ENCODE measurements around the gene ISLR. TPM values are rescaled to one million over a fixed set of nuclear protein-coding genes. Genes with fewer than 3 reads are reported as not detected.

ISLR gene
- total RNA-seq, 1 donor from 2014 or later = 2.6 TPM

GRCh38 chr15:74215958-74216357, 42.4 kb downstream of the ISLR start:
- peaks cover 75% of the 10 kb centered on the region for H3K4me1 Mint-ChIP-seq
- no peaks in the 10 kb centered on the region for H3K27me3 Mint-ChIP-seq (ENCODE audit: low read depth)
- H3K27ac Mint-ChIP-seq (ENCODE audit: unreplicated experiment) = peak overlapping the region; percentile 98
- TF ChIP-seq, protein P1, sequence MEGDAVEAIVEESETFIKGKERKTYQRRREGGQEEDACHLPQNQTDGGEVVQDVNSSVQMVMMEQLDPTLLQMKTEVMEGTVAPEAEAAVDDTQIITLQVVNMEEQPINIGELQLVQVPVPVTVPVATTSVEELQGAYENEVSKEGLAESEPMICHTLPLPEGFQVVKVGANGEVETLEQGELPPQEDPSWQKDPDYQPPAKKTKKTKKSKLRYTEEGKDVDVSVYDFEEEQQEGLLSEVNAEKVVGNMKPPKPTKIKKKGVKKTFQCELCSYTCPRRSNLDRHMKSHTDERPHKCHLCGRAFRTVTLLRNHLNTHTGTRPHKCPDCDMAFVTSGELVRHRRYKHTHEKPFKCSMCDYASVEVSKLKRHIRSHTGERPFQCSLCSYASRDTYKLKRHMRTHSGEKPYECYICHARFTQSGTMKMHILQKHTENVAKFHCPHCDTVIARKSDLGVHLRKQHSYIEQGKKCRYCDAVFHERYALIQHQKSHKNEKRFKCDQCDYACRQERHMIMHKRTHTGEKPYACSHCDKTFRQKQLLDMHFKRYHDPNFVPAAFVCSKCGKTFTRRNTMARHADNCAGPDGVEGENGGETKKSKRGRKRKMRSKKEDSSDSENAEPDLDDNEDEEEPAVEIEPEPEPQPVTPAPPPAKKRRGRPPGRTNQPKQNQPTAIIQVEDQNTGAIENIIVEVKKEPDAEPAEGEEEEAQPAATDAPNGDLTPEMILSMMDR (conservative IDR thresholded peaks at IDR 0.05) = no peak
- no peaks in the 10 kb centered on the region for H3K9me3 Mint-ChIP-seq
- DNase-seq (ENCODE audit: low read depth, low spot score) = no peak
- peaks cover 4% of the 10 kb centered on the region for H3K36me3 Mint-ChIP-seq (ENCODE audit: low read depth)
- peak overlapping the region; percentile 84 for H3K4me3 Mint-ChIP-seq

DNA sequence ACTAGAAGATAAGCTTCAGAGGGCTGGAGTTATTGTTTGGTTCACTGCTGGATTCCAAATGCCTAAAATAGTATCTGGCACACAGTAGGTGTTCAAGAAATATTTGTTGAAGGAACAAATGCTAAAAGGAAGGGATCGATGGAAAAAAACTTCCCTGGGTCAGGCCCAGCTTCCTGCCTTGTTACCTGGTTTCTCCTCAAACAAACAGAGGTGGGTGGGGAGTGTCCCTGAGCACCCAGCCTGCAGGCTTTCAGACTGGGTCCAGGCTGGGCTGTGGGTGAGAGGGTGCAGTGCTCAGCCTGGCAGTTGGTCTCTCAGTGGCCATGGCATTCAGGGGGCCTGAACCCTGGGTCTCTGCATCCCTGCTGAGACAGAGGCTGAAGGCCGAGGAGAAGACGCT, 43.4 kb downstream of the ISLR start:
- Mint-ChIP-seq H3K4me3 (no peak overlapping the region), H3K27me3 (ENCODE audit: low read depth) (no peaks in the 10 kb centered on the region), H3K27ac (ENCODE audit: unreplicated experiment) (no peak overlapping the region), H3K4me1 (peaks cover 77% of the 10 kb centered on the region), H3K9me3 (no peaks in the 10 kb centered on the region), H3K36me3 (ENCODE audit: low read depth) (no peaks in the 10 kb centered on the region)
- TF ChIP-seq, protein P1 (conservative IDR thresholded peaks at IDR 0.05) = no peak
- DNase-seq (ENCODE audit: low read depth, low spot score) = no peak

DNA sequence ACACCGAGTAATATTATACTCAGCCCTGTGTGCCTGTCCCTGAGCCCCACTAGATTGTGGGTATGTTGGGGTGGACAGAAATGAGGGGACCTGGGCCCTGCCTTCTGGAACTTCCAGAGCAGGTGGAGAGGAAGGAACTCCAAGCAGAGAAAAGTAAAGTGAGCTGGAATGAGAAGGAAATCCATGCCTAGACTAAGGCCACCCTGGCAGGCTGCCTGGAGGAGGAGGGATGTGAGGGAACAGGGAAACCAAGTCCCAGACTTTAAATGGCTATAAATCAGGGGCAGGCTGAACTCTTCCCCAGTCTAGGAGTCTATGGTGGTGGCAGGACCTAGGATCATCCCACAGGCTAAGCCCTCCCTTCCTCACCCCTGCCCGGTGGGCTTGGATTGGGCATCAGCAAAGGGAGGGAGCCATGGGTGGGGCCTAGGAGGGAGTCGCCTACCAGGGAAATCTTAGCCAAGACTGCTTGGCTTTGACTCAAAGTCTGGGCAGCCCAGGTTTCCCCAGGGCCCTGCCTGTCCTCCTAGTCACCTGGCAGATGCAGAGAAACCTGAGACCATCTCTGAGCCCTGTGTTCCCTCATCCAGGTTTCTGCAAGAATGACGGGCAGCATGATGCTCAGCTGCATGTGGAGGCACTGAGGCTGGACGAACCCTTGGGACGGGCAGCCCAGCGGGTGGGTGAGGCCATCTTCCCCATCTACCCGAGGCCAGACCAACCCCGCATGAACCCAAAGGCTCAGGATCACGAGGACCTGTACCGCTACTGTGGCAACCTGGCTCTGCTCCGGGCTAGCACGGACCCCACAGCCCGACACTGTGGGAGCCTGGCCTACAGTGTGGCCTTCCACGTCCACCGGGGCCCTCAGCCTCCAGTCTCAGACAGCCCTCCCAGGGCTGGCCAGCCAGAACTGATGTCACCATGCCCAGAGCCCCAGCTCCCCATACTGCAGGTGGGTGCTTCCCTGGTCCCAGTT, 44.7 kb downstream of the ISLR start:
- TF ChIP-seq, protein P1 (conservative IDR thresholded peaks at IDR 0.05) = no peak
- Mint-ChIP-seq H3K4me1 (peaks cover 77% of the 10 kb centered on the region), H3K27ac (ENCODE audit: unreplicated experiment) (no peak overlapping the region), H3K27me3 (ENCODE audit: low read depth) (no peaks in the 10 kb centered on the region), H3K9me3 (no peaks in the 10 kb centered on the region), H3K4me3 (no peak overlapping the region), H3K36me3 (ENCODE audit: low read depth) (no peaks in the 10 kb centered on the region)
- no peak for DNase-seq (ENCODE audit: low read depth, low spot score)

- H3K27me3 Mint-ChIP-seq (ENCODE audit: low read depth) = peaks cover 15% of the 10 kb centered on the region
- no peak for DNase-seq (ENCODE audit: low read depth, low spot score)
- no peaks in the 10 kb centered on the region for H3K36me3 Mint-ChIP-seq (ENCODE audit: low read depth)
- H3K4me1 Mint-ChIP-seq = peaks cover 77% of the 10 kb centered on the region
- H3K4me3 Mint-ChIP-seq = peak overlapping the region; percentile 80
- H3K27ac Mint-ChIP-seq (ENCODE audit: unreplicated experiment) = peak overlapping the region; percentile 93
- TF ChIP-seq, protein P1 (conservative IDR thresholded peaks at IDR 0.05) = no peak
- no peaks in the 10 kb centered on the region for H3K9me3 Mint-ChIP-seq
These were observed 47.2 kb downstream of the ISLR start for GRCh38 chr15:74220475-74221248.

- H3K27ac Mint-ChIP-seq (ENCODE audit: unreplicated experiment) = peak overlapping the region; percentile 84
- peaks cover 74% of the 10 kb centered on the region for H3K4me1 Mint-ChIP-seq
- no peak for DNase-seq (ENCODE audit: low read depth, low spot score)
- H3K9me3 Mint-ChIP-seq = no peaks in the 10 kb centered on the region
- H3K36me3 Mint-ChIP-seq (ENCODE audit: low read depth) = no peaks in the 10 kb centered on the region
- peak overlapping the region; percentile 80 for H3K4me3 Mint-ChIP-seq
- TF ChIP-seq, protein P1 (conservative IDR thresholded peaks at IDR 0.05) = no peak
- peaks cover 18% of the 10 kb centered on the region for H3K27me3 Mint-ChIP-seq (ENCODE audit: low read depth)
These were observed 48.1 kb downstream of the ISLR start for GRCh38 chr15:74221399-74222239.
